ENCODE measurements around the gene IFFO2.

DNA sequence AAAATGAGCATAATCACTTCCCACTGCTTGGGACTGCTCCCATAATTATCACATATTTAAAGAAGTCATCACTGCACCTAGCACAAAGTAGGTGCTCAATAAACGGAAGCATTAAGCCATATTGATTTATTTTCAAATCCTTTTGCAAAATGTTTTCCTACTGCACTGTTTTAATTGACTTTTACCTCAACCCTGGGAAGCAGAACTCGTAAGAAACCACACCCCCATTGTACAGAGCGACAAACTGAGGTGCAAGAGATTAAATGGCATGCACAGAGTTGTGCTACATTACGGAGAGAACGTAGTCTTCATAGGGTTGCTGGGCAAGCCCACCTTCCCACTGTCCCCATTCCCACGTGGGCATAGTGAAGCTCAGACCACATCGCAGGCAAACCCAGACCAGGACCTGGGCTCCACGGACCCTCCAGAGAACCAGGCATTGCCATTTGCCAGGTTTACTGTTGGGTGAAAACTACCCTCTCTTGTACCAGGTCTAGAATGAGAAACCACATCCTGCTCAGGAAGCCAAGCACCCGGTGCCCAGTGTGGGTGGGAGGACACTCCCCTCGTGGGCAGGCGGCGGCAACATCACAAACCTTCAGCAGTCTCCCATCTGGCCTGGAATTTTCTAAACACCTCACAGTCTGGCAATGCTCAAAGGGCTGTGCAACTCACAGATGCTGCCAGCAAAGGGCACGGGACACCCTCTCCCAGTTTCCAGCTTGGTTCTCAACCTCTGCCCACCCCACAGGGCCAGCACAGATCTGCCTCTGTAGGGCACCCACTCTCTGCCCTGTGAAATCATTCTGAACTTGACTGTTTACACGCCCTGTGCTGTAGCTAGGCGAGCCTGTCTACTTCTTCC, 8.2 kb downstream of the IFFO2 start:
- TF ChIP-seq, protein P1, sequence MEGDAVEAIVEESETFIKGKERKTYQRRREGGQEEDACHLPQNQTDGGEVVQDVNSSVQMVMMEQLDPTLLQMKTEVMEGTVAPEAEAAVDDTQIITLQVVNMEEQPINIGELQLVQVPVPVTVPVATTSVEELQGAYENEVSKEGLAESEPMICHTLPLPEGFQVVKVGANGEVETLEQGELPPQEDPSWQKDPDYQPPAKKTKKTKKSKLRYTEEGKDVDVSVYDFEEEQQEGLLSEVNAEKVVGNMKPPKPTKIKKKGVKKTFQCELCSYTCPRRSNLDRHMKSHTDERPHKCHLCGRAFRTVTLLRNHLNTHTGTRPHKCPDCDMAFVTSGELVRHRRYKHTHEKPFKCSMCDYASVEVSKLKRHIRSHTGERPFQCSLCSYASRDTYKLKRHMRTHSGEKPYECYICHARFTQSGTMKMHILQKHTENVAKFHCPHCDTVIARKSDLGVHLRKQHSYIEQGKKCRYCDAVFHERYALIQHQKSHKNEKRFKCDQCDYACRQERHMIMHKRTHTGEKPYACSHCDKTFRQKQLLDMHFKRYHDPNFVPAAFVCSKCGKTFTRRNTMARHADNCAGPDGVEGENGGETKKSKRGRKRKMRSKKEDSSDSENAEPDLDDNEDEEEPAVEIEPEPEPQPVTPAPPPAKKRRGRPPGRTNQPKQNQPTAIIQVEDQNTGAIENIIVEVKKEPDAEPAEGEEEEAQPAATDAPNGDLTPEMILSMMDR (IDR thresholded peaks at IDR 0.05 in 2 of 3, conservative IDR thresholded peaks at IDR 0.05 in 1 of 3; ENCODE audit: control insufficient read depth in 2 of 3, extremely low read depth in 1 of 3, insufficient read depth in 1 of 3, low read depth in 3 of 3, low read length in 3 of 3): no peak
- TF ChIP-seq, protein P2, sequence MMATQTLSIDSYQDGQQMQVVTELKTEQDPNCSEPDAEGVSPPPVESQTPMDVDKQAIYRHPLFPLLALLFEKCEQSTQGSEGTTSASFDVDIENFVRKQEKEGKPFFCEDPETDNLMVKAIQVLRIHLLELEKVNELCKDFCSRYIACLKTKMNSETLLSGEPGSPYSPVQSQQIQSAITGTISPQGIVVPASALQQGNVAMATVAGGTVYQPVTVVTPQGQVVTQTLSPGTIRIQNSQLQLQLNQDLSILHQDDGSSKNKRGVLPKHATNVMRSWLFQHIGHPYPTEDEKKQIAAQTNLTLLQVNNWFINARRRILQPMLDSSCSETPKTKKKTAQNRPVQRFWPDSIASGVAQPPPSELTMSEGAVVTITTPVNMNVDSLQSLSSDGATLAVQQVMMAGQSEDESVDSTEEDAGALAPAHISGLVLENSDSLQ (IDR thresholded peaks at IDR 0.05): no peak
- no peak for TF ChIP-seq POLR2A (IDR thresholded peaks at IDR 0.05; ENCODE audit: low read depth, low read length)
- no peak for TF ChIP-seq EZH2 (IDR thresholded peaks at IDR 0.05; ENCODE audit: borderline replicate concordance, control insufficient read depth, low read depth, low read length)
- no peak for TF ChIP-seq GABPA (IDR thresholded peaks at IDR 0.05; ENCODE audit: low read depth)
- TF ChIP-seq ZSCAN29 (IDR thresholded peaks at IDR 0.05): no peak
- no peak for TF ChIP-seq EP300 (IDR thresholded peaks at IDR 0.05; ENCODE audit: borderline replicate concordance in 1 of 2, control insufficient read depth in 1 of 2, low read depth in 2 of 2, low read length in 2 of 2)
- TF ChIP-seq, protein P3, sequence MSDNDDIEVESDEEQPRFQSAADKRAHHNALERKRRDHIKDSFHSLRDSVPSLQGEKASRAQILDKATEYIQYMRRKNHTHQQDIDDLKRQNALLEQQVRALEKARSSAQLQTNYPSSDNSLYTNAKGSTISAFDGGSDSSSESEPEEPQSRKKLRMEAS (IDR thresholded peaks at IDR 0.05; ENCODE audit: low read depth, low read length): no peak
- no peak for TF ChIP-seq CHD2 (IDR thresholded peaks at IDR 0.05; ENCODE audit: borderline replicate concordance, low read depth, low read length)

Measured in GM12878 (cell line).